Psoas muscle (tissue), 8 donors: ENCODE measurements around the gene TYR. TPM values are rescaled to one million over a fixed set of nuclear protein-coding genes. Genes with fewer than 3 reads are reported as not detected.
A peak's percentile ranks its signal among the peaks of the same experiment; 100 is the strongest.

Experiments used
- ATAC-seq, 4 donors: fragments of 200-7000 bp; cut with Tn5 transposase; one replicate each; pipeline ENCODE4 v1.9.1; 2020; ENCODE audit warnings: moderate library complexity in 3 of 4, mild to moderate bottlenecking in 2 of 4
- DNase-seq, 2 donors: peaks; one replicate each; pipeline ENCODE4 v3.0.0-alpha.2; 2020
- H3K27ac ChIP-seq: fragments of 200-600 bp; one replicate; pipeline ENCODE4 v1.8.0; 2022
- H3K27me3 ChIP-seq, 3 donors: fragments of 200-600 bp in 1 of 3; one replicate each; pipeline versions ENCODE4 v1.6.1 to v1.8.0; 2013 to 2022; ENCODE audit warnings: low read length in 2 of 3, mild to moderate bottlenecking in 2 of 3, moderate library complexity in 1 of 3; ENCODE audit not compliant: insufficient read depth in 3 of 3
- H3K36me3 ChIP-seq, 2 donors: fragments of 200-600 bp in 1 of 2; one replicate each; pipeline versions ENCODE4 v1.6.1 to v1.8.0; 2013 to 2022; ENCODE audit warnings: low read depth in 1 of 2, mild to moderate bottlenecking in 1 of 2, moderate library complexity in 1 of 2; ENCODE audit not compliant: insufficient read depth in 1 of 2
- H3K4me1 ChIP-seq: fragments of 200-600 bp; one replicate; pipeline ENCODE4 v1.8.0; 2022
- H3K4me3 ChIP-seq: fragments of 200-600 bp; one replicate; pipeline ENCODE4 v1.8.0; 2022; ENCODE audit warnings: mild to moderate bottlenecking
- H3K9me3 ChIP-seq: fragments of 200-600 bp; one replicate; pipeline ENCODE4 v1.8.0; 2022
- CTCF ChIP-seq: fragments of 200-600 bp; IDR thresholded peaks from one replicate; pipeline ENCODE4 v1.8.0; 2022; ENCODE audit warnings: antibody characterized with exemption
- WGBS, 3 donors: extraction: QIAGEN DNeasy Blood & Tissue Kit; methylation state at CpG; one replicate each; pipeline versions ENCODE4 v1.1.6 to v1.1.7; 2013; 5-methylcytosine and 5-hydroxymethylcytosine counted together
- intact Hi-C, 2 donors: fragments of 100-400 bp; cut with DNase I; formaldehyde crosslinking; loops; one replicate each; pipeline versions ENCODE4 v1.11.0 to v1.14.2; 2022
- long read RNA-seq, 2 donors: library from polyadenylated mRNA; unstranded; transcript quantifications; one replicate each; pipeline ENCODE4 v2.0.0, GENCODE V29; 2021
- polyA plus RNA-seq, 3 donors: library from polyadenylated mRNA; stranded (reverse); fragments of 200-250 nt; gene quantifications; one replicate each; pipeline ENCODE4 v1.2.3, GENCODE V29; 2013
- total RNA-seq, 4 donors: library from RNA; stranded (reverse); fragmentation: NEBNext Ultra II Directional in 2 of 4; extraction: Animal tissue kit (Norgen Biotek cat#: 25700) in 2 of 4; gene quantifications; one replicate each; pipeline versions ENCODE4 v1.2.1 to v1.2.4, GENCODE V29; 2021 to 2023
- donor health status: healthy with polysubstance abuse.
- donor health status: DM: no; HTN: no; CAD: no; lungs with moderate emphysema.
- donor health status: Bipolar disorder and iron deficiency.
- donor health status: healthy.
- donor health status: DM: yes; HTN: yes; CAD: no.
- donor health status: DM: no; HTN: no; CAD: no.
- donor health status: DM: no; HTN: no; CAD: no.
- donor health status: DM: yes; HTN: yes; CAD: no.

Gene TYR
- not detected for total RNA-seq
- polyA plus RNA-seq = not detected
- long read RNA-seq, donor 1 = 0 reads
- long read RNA-seq, donor 2 = 0 reads

GRCh38 chr11:89177691-89178231, at the start of gene TYR:
TSS of gene TYR (plus strand) at chr11:89177875. CDS start at chr11:89177954, 79 bp downstream.
- TF ChIP-seq CTCF = no peak
- no peak within 1 kb of the TSS for H3K4me3 ChIP-seq
- H3K27me3 ChIP-seq = no peaks in the 10 kb centered on the region
- H3K4me1 ChIP-seq = no peaks in the 10 kb centered on the region
- DNase-seq (peak in 1 of 2 donors; percentile 21), ATAC-seq (no peak)
- intact Hi-C loops = no loop called here
- H3K9me3 ChIP-seq = no peaks in the 10 kb centered on the region
- WGBS, 3 donors = 76 to 82% (median 81%) methylated on average over 8 of the region's 8 CpGs
- H3K36me3 ChIP-seq = no peaks in the 10 kb centered on the region
- H3K27ac ChIP-seq = no peak within 1 kb of the TSS

GRCh38 chr11:89136606-89137005, 41.1 kb upstream of the TYR start:
- TF ChIP-seq CTCF = no peak
- DNase-seq (no peak), ATAC-seq (no peak)
- Histone ChIP-seq H3K4me3 (no peak overlapping the region), H3K9me3 (no peaks in the 10 kb centered on the region), H3K27ac (no peak overlapping the region), H3K27me3 (no peaks in the 10 kb centered on the region), H3K4me1 (no peaks in the 10 kb centered on the region), H3K36me3 (no peaks in the 10 kb centered on the region)
- intact Hi-C loops = no loop called here

- H3K4me3 ChIP-seq = no peak overlapping the region
- H3K27ac ChIP-seq = no peak overlapping the region
- no peaks in the 10 kb centered on the region for H3K36me3 ChIP-seq
- no peak for DNase-seq
- WGBS, 3 donors = 61 to 78% (median 77%) methylated on average over 1 of the region's 1 CpG
- no peaks in the 10 kb centered on the region for H3K27me3 ChIP-seq
- ATAC-seq = no peak
- no peaks in the 10 kb centered on the region for H3K4me1 ChIP-seq
- no peak for TF ChIP-seq CTCF
- intact Hi-C loops = no loop called here
- H3K9me3 ChIP-seq = no peaks in the 10 kb centered on the region
These were observed 30.4 kb upstream of the TYR start for GRCh38 chr11:89147229-89147628.

GRCh38 chr11:89159974-89160373, 17.7 kb upstream of the TYR start:
- Histone ChIP-seq H3K27ac (no peak overlapping the region), H3K36me3 (no peaks in the 10 kb centered on the region), H3K4me3 (no peak overlapping the region), H3K9me3 (no peaks in the 10 kb centered on the region), H3K27me3 (no peaks in the 10 kb centered on the region), H3K4me1 (no peaks in the 10 kb centered on the region)
- ATAC-seq (no peak), DNase-seq (no peak)
- no peak for TF ChIP-seq CTCF
- intact Hi-C loops = no loop called here
- WGBS, 3 donors = 87 to 95% (median 91%) methylated on average over 4 of the region's 4 CpGs

GRCh38 chr11:89161949-89162348, 15.7 kb upstream of the TYR start:
- intact Hi-C loops = no loop called here
- Histone ChIP-seq H3K36me3 (no peaks in the 10 kb centered on the region), H3K4me3 (no peak overlapping the region), H3K9me3 (no peaks in the 10 kb centered on the region), H3K27me3 (no peaks in the 10 kb centered on the region), H3K4me1 (no peaks in the 10 kb centered on the region), H3K27ac (no peak overlapping the region)
- no peak for TF ChIP-seq CTCF
- 86 to 91% (median 86%) methylated on average over 3 of the region's 3 CpGs for WGBS, 3 donors
- ATAC-seq (no peak), DNase-seq (no peak)
